HepG2 (cell line): ENCODE data around the gene ZNF121. TPM values are rescaled to one million over a fixed set of nuclear protein-coding genes. Genes with fewer than 3 reads are reported as not detected.
A peak's percentile ranks its signal among the peaks of the same experiment; 100 is the strongest.

Source experiments
- DZIP1 ChIP-seq: sonication (generic); formaldehyde crosslinking; IDR thresholded peaks from 2 replicates; pipeline ENCODE4 v1.5.0; 2020; ENCODE audit warnings: mild to moderate bottlenecking, missing genetic modification reagents
- FIP1L1 ChIP-seq: fragments of 200-400 bp; formaldehyde crosslinking; IDR thresholded peaks from 2 replicates; pipeline ENCODE4 v1.6.1; 2018; ENCODE audit warnings: low read depth, mild to moderate bottlenecking, low read length, moderate library complexity, borderline replicate concordance; ENCODE audit not compliant: insufficient read depth
- FOXC1 ChIP-seq: sonication (generic); formaldehyde crosslinking; IDR thresholded peaks from 2 replicates; pipeline ENCODE4 v1.8.0; 2022; ENCODE audit warnings: mild to moderate bottlenecking, missing genetic modification reagents, borderline replicate concordance
- FOXK2 ChIP-seq: fragments of 450-650 bp; IDR thresholded peaks from 2 replicates; pipeline ENCODE4 v1.6.1; 2016
- GATAD2A ChIP-seq: IDR thresholded peaks from 2 replicates; pipeline ENCODE4 v1.6.1; 2016
- HBP1 ChIP-seq: IDR thresholded peaks from 2 replicates; pipeline ENCODE4 v1.6.1; 2016; ENCODE audit warnings: low read depth, control low read depth
- KDM5B ChIP-seq: sonication (generic); formaldehyde crosslinking; IDR thresholded peaks from 2 replicates; pipeline ENCODE4 v1.4.0; 2020; ENCODE audit warnings: missing genetic modification reagents, mild to moderate bottlenecking, borderline replicate concordance
- MTA3 ChIP-seq: sonication (generic); formaldehyde crosslinking; IDR thresholded peaks from 2 replicates; pipeline ENCODE4 v1.4.0; 2020; ENCODE audit warnings: missing genetic modification reagents
- NFE2L2 ChIP-seq: fragments of 150-350 bp; IDR thresholded peaks from 2 replicates; pipeline ENCODE4 v1.6.1; 2014; ENCODE audit warnings: low read length
- NR2C2 ChIP-seq: sonication (generic); formaldehyde crosslinking; IDR thresholded peaks from 2 replicates; pipeline ENCODE4 v1.4.0; 2020; ENCODE audit warnings: missing genetic modification reagents, mild to moderate bottlenecking, moderate library complexity, borderline replicate concordance
- PRDM15 ChIP-seq: sonication (generic); formaldehyde crosslinking; IDR thresholded peaks from 2 replicates; pipeline ENCODE4 v1.4.0; 2020; ENCODE audit warnings: missing genetic modification reagents
- TBX3 ChIP-seq: fragments of 450-650 bp; IDR thresholded peaks from 2 replicates; pipeline ENCODE4 v1.6.1; 2017; ENCODE audit warnings: antibody characterized with exemption, mild to moderate bottlenecking, inconsistent platforms, borderline replicate concordance
- ZBTB34 ChIP-seq: sonication (generic); formaldehyde crosslinking; IDR thresholded peaks from 2 replicates; pipeline ENCODE4 v1.8.0; 2022; ENCODE audit warnings: mild to moderate bottlenecking, missing genetic modification reagents
- ZMAT5 ChIP-seq: sonication (generic); formaldehyde crosslinking; IDR thresholded peaks from 2 replicates; pipeline ENCODE4 v1.5.0; 2020; ENCODE audit warnings: mild to moderate bottlenecking, low read depth, missing genetic modification reagents, borderline replicate concordance
- ZNF12 ChIP-seq: sonication (generic); formaldehyde crosslinking; IDR thresholded peaks from 2 replicates; pipeline ENCODE4 v1.5.0; 2020; ENCODE audit warnings: missing genetic modification reagents
- ZNF251 ChIP-seq: sonication (generic); formaldehyde crosslinking; IDR thresholded peaks from 2 replicates; pipeline ENCODE4 v1.9.0; 2021; ENCODE audit warnings: mild to moderate bottlenecking, missing genetic modification reagents
- ZNF501 ChIP-seq: sonication (generic); formaldehyde crosslinking; IDR thresholded peaks from 2 replicates; pipeline ENCODE4 v1.5.1; 2020; ENCODE audit warnings: mild to moderate bottlenecking, moderate library complexity, missing genetic modification reagents
- ZNF510 ChIP-seq: sonication (generic); formaldehyde crosslinking; IDR thresholded peaks from 2 replicates; pipeline ENCODE4 v1.4.0; 2020; ENCODE audit warnings: low read depth, mild to moderate bottlenecking, missing genetic modification reagents
- ZNF580 ChIP-seq: IDR thresholded peaks from 2 replicates; pipeline ENCODE4 v1.6.1; 2016; ENCODE audit warnings: low read depth, borderline replicate concordance
- polyA plus RNA-seq, 8 experiments: library from polyadenylated mRNA; depleted of rRNA in 3 of 8; stranded (reverse) in 7 of 8; unstranded in 1 of 8; fragments of >200 nt; fragmentation: Illumina TruSeq in 4 of 8; extraction: Trizol in 4 of 8; gene quantifications; 2 replicates each; pipeline versions ENCODE4 v1.2.1 to v1.2.3, GENCODE V29; 2011 to 2016; ENCODE audit warnings: low read depth in 4 of 8, missing spikeins in 1 of 8, mixed read lengths in 1 of 8; ENCODE audit not compliant: insufficient read depth in 1 of 8
- total RNA-seq, 5 experiments: library from RNA; depleted of rRNA; stranded (reverse); fragments of >200 nt; fragmentation: Illumina TruSeq; extraction: Trizol; gene quantifications; 2 replicates each; pipeline ENCODE4 v1.2.3, GENCODE V29; 2016; ENCODE audit warnings: low read depth in 1 of 5

ZNF121 gene
- total and polyA plus RNA-seq, 2 of the 13 experiments (the other 11 are each of a cell fraction or from before 2014, with no cell fraction given): 7.8 to 56.3 TPM

GRCh38 chr19:9621156-9622037 is 37.1 kb upstream of the ZNF121 start, which contains the start of gene ZNF561 (continued):
- TF ChIP-seq FIP1L1: no peak
- peak; percentile 84; the same call in 1 of the 2 replicates for TF ChIP-seq KDM5B (CRISPR knock-in tag)
- no peak for TF ChIP-seq PRDM15 (CRISPR knock-in tag)
- TF ChIP-seq FOXC1 (CRISPR knock-in tag): no peak; the same call in 1 of the 2 replicates
- peak; percentile 74 for TF ChIP-seq NR2C2 (CRISPR knock-in tag)
- TF ChIP-seq ZNF580 (CRISPR knock-in tag): 0 out of 2 replicates have a peak, but pooled peaks have one; percentile 28
- no peak; the same call in 1 of the 2 replicates for TF ChIP-seq ZNF510
- no peak; the same call in 1 of the 2 replicates for TF ChIP-seq HBP1
- TF ChIP-seq TBX3: no peak
- no peak for TF ChIP-seq ZNF12 (CRISPR knock-in tag)
- peak; percentile 93 for TF ChIP-seq ZNF501 (CRISPR knock-in tag)
- no peak for TF ChIP-seq ZBTB34
- TF ChIP-seq ZNF251 (CRISPR knock-in tag): no peak
- TF ChIP-seq GATAD2A (CRISPR knock-in tag): no peak
- no peak for TF ChIP-seq DZIP1 (CRISPR knock-in tag)
- no peak for TF ChIP-seq ZMAT5
- no peak for TF ChIP-seq NFE2L2
- no peak for TF ChIP-seq FOXK2
- no peak for TF ChIP-seq MTA3 (CRISPR knock-in tag)
